Fibroblast of skin of right biceps (primary cell): Measurements from ENCODE around the gene MGAT1.
A peak's percentile ranks its signal among the peaks of the same experiment; 100 is the strongest.

Experiments used
- DNase-seq: peaks from one replicate; pipeline ENCODE4 v3.0.0-alpha.2; 2013

Gene MGAT1

DNA sequence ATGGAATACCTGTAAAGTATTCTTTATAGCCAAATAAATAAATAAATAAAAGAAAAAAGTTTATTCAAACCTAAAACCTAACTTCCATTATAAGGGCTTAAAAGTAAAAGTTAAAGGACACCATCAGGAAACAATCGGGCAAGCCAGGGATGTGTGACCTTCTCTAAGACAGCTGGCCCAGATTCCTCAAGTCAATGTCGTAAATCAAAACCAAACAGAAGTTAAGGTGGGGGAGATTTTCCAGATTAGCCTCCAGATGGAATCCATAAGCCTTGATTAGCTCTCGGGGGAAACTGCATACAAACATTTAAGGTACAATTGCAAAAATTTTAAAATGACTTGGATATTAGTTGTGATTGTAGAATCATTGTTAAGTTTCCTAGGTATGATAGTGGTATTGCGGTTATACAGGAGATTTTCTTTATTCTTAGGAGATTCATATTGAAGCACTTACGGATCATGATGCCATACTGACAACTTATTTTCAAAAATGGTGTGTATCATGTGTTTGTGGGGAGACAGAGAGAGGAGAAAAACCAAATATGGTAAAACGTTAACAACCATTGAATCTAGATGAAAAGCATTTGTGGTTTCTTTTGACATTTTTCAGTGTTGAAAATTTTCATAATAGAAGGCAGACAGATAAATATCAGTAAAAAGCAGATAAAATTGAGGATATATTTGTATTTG lies 21.5 kb upstream of the MGAT1 start:
- no peak for DNase-seq

GRCh38 chr5:180823346-180823745 lies 20.7 kb upstream of the MGAT1 start:
- no peak for DNase-seq

GRCh38 chr5:180821538-180821937 lies 18.9 kb upstream of the MGAT1 start:
- no peak for DNase-seq

GRCh38 chr5:180820788-180821321 lies 18.2 kb upstream of the MGAT1 start:
- no peak for DNase-seq

DNA sequence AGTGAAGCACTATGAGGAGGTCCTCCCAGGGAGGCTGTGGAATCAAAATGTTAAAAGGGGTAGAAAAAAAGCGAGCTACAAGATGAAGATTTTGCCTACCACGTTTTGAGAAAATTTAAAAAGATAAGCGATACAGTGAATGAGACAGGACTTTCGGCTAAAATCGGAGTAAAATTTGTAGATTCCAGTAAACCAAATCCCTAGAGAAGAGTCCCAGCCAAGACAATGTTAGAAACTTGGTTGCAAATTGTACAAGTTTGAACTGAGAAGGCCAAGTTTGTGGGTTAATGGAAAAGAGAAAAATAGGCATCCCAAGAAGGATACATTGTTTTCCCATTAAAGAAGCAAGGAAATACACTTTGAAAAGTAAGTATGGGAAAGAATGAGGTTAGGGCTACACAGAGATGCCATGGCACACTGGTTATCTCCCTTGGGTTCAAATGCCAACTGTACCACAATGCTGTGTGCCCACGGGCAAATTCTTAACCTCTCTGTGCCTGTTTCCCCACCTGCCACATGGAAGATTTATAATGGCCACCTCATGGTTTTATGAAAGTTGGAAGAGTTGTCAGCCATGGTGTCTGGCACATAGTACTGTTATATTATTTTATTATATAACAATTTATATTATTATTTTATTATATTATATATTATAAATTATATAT lies 16.2 kb upstream of the MGAT1 start:
- DNase-seq = no peak

DNA sequence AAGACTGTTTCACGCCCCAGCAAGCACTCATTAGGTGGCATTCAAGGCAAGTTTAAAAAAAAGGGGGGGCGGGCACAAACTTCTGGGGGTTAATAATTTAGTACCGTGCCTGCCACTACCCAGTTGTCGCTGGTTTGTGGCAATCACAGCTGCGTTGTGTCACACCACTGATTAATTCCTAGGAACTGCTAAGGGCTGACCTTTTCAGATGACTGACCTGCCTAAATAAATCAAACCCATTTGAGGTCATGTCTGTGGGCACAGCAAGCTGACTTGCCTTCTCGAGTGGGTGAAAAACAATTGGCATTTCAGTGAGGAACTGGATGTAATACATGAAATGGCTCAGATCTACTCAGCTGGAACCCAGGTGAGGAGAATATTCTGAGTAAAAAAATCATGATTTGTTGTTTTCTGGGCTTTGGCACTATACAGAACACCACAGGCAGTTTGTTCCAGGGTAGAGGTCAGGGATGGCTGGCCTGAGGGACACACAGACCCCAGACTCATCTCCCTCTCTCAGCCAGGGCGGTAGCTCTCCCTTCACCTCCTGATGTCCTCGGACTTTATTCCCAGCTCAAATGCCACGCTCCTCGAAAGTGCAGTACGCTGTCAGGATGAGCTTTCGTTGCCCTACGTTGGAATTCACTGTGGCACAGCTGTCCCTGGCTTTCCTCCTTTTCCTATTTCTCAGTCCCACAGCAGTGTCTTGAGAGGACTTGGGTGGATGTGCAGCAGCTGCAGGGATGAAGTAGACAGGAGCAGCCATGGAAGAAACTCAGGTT lies 15.5 kb upstream of the MGAT1 start:
- no peak for DNase-seq

- DNase-seq = peak; percentile 52
These were observed 14.3 kb upstream of the MGAT1 start for GRCh38 chr5:180816608-180817534.

DNA sequence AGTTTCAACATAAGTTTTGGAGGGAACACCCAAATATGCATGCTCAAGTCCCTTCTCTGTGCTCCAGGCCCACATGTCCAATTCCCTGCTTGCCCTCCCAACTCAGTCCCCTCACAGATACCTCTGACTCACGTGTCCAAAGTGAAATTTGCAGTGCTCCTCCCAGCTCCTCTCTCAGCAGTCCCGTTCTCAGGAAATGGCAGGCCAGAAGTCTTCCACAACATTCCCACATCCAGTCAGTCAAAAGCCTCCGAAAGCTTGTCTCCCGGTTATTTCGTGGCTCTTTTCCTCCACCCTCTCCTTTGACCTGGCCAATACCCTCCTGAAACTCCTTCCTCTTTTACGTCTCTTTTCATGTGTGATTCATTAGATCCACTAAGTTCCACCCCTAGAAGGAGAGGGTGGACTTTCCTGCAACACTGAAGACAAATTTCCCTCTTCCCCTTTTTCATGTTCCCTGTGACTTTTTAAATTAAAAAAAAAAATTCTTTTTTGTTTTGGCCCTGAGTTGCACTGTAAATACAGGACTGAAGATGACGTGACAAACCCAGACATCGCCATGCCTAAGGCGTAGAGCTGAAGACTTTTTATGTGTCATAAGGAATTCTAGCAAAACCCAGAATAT lies 12.8 kb upstream of the MGAT1 start:
- no peak for DNase-seq

DNA sequence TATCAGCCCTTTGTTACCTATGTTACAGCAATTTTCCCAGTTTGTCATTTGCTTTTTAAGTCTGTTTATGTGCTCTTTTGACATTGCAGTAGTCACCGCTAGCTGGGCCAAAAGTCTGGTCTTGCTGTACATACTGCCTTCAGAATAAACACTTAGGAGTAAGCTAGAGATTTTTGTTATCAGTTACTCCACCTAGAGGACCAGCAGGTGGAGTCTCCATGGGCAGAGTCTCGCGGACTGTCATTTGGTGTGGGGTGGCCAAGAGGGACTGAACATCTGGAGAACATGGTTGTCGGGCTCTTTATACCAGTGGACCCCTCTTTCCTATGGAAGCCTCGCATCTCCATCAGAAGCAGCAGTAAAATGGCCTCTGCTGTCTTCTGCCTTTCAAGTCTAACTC lies 10.8 kb upstream of the MGAT1 start:
- no peak for DNase-seq

DNA sequence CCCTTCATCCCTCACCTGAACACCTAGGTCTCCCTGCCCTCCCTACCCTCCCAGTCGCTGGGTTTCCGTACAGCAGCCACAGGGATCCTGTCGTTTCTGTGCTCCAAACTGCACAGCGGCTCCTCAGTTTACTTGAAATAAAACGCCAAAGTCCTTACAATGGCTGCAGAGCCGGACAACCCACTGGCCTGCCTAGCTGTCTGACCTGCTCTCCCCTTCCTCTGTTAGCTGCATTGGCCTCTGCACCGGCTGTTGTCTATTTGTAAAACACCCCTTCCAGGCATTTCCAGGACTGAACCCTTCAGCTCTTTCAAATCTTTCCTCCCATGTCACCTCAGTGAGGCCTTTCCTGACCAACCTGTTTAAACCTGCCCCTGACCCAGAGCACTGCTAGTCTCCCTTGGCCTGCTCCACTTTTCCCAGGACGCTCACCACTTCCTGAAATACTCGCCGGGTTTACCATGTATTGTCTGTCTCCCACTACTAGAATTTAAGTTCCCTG lies 9.1 kb upstream of the MGAT1 start:
- DNase-seq = no peak

DNA sequence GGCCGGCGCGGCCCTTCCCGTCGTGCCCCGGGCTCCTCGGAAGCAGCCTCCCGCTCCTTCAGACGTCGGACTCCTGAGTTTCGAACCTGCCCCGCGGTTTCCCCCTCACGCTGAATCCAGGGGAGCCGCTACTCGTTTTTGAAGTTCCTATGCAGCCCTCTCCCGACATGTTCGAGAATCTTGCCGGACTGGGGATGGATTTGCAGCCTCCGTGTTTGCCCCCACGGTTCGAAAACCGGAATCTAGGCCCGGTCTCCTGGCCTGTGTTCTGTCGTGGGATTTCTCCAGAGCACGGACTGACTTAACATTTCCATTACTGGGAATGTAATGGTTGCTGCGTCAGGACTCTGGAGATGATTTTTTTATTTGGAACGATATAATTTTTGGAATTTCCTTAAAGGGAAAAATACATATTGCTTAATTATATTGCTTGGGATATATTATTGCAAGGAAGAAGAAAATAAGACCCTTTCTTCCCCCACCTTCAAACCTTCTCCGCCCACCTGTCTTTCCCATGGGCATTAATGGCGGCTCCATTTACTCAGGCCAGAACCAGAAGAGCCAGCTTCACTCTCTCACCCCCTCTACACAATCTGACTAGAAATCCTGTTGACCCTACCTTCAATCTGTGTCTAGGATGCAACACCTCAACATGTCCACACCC lies 8.5 kb upstream of the MGAT1 start:
- DNase-seq = peak; percentile 47

DNA sequence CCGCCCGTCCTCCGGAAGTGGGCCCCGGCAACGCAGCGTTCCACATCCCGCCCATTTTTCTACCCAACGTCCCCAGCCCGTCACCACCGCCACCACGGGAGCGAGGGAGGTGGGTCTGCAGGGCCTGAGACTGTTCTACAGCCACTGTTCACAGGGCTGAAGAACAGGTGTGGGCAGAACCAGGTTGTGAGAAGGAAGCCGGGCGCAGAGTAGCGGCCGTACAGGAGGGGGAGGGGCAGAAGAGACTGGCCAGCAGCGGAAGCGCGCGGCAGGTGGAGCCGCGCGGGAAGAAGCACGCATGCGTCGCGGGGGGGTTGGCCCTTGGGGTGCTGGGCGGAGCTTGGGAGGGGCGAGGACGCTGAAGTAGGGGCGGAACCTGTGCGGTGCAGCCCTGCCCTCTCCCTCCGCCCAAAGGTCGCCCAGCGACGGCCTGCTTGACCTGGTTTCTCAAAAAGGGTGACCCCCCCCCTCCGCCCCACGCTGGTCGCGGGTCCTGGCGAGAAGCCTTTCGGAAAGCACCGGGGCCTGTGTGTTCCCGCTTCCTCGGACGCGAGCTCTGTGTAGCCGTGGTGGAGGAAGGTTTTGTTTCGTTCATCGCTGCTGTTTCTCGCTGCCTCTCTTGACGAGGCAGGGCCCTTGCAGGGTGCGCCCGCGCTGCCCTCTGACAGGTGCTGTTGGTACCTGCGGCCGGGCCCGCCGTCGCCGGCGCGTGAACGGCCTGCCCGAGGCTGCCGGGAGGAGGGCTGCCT lies 7.8 kb upstream of the MGAT1 start:
- DNase-seq = peak; percentile 95

DNA sequence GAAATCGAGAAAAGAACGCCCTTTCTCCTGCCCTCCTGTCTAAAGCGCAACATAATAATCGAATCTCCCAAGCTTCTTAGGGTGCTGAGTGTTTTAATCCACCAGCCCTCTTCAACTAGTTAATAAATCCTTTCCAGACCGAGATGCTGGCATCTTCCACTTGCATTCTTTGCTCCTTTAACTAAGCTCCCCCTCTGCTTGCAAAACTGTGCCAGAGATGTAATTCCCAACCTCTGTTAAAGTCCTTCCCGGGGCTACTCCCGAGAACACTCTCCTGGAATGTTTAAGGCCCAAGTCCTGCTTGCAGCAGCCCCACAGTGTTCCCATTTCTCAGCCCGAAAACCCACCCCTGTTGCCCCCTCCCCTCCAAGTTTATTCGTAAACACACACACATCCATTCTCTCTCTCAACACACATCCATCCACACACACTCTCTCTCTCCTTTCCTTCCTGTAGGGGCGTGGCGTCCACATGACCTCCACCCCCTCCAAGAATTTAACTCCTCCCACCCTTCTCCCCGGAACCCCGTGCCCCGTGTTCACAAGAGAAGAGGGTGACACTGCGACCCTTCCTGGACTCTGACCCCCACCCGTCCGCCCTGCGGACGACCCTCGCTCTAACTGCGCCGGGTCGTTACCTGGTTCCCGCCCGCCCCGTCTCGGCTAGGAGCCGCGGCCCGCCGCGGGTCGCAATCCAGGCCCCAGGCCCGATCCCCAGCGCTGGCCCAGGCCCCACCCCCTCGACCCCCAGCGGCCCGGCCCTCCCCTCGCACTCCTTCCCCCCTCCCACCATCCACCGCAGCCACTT lies 7.0 kb upstream of the MGAT1 start:
- peak; percentile 91 for DNase-seq

GRCh38 chr5:180808461-180809000 lies 5.9 kb upstream of the MGAT1 start:
- DNase-seq = no peak

- DNase-seq = no peak
These were observed 5.2 kb upstream of the MGAT1 start for GRCh38 chr5:180807654-180808414.

- no peak for DNase-seq
These were observed 4.4 kb upstream of the MGAT1 start for GRCh38 chr5:180807046-180807445.

- no peak for DNase-seq
These were observed 3.9 kb upstream of the MGAT1 start for GRCh38 chr5:180806351-180807011.

DNA sequence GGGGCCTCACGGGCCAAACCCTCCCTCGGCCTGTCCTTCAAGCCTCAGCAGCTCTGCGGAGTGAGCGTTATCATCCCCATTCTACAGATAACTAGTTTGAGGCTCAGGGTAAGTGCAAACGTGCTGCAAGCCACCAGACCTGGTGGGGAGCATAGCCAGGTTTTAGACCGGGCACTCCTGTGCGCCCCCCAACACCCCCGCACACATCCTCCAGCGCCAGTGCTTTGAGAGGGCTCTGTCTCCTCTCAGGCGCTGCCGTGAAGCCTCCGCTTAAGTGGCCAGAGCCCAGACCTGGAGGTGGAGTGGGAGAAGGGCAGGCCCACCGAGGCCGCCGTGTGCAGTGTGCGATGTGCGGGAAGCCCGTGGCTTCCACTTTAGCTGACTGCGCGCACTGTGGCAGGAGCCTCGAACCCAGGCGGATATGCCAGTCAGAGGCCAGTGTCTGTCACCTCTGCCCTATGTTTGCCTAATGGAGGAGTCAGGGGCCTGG lies 1.6 kb upstream of the MGAT1 start:
- DNase-seq = no peak
